Activated CD8-positive, alpha-beta T cell treated with anti-CD3 and anti-CD28 coated beads, Interleukin-2, amount 10 ng/mL, durations not matched to agents 7 days and 5 days (primary cell): ENCODE data around the gene SLAMF6. TPM values are rescaled to one million over a fixed set of nuclear protein-coding genes. Genes with fewer than 3 reads are reported as not detected.

Experiments
- ATAC-seq: fragments of 150-1000 bp; cut with Tn5 transposase; one replicate; pipeline ENCODE4 v1.10.0; 2021; ENCODE audit warnings: moderate library complexity
- CTCF ChIA-PET: fragments of 350-600 bp; sonication (Branson Sonifier 250); formaldehyde crosslinking; loops from one replicate; lab custom pipeline; 2021; ENCODE audit warnings: antibody characterized with exemption; lab: Charles Lee
- POLR2A ChIA-PET: fragments of 350-600 bp; sonication (Branson Sonifier 250); formaldehyde crosslinking; loops from one replicate; lab custom pipeline; 2021; ENCODE audit warnings: antibody characterized with exemption; lab: Charles Lee
- DNase-seq: peaks from one replicate; pipeline ENCODE4 v3.0.0-alpha.2; 2020
- H3K27ac Mint-ChIP-seq: one replicate; pipeline ENCODE4 v1.8.0; 2021; ENCODE audit warnings: mild to moderate bottlenecking, mixed read lengths
- H3K27me3 Mint-ChIP-seq: one replicate; pipeline ENCODE4 v1.8.0; 2021; ENCODE audit warnings: low read depth, mixed read lengths
- H3K36me3 Mint-ChIP-seq: one replicate; pipeline ENCODE4 v1.8.0; 2021; ENCODE audit warnings: low read depth, mixed read lengths
- H3K4me1 Mint-ChIP-seq: one replicate; pipeline ENCODE4 v1.8.0; 2021; ENCODE audit warnings: low read depth, mixed read lengths
- H3K4me3 Mint-ChIP-seq: one replicate; pipeline ENCODE4 v1.8.0; 2021; ENCODE audit warnings: mild to moderate bottlenecking, mixed read lengths
- H3K9me3 Mint-ChIP-seq: one replicate; pipeline ENCODE4 v1.8.0; 2022; ENCODE audit warnings: mixed read lengths; ENCODE audit not compliant: insufficient read depth
- total RNA-seq, 2 experiments: library from RNA; stranded (reverse); gene quantifications; one replicate each; pipeline ENCODE4 v1.2.3, GENCODE V29; 2021

Gene SLAMF6
- total RNA-seq, 2 experiments from 2014 or later = 23.9 to 24.7 TPM

GRCh38 chr1:160451119-160451858, 71.8 kb downstream of the SLAMF6 start:
- peak; percentile 35 for ATAC-seq
- no peak for DNase-seq
- H3K27ac Mint-ChIP-seq = peak overlapping the region; percentile 60
- POLR2A ChIA-PET = no interaction called here
- H3K27me3 Mint-ChIP-seq = no peaks in the 10 kb centered on the region
- H3K36me3 Mint-ChIP-seq = peaks cover 2% of the 10 kb centered on the region
- peaks cover 51% of the 10 kb centered on the region for H3K4me1 Mint-ChIP-seq
- CTCF ChIA-PET = interaction anchor here (0.7 to 2.6 kb wide), 16 partner anchors 9 to 221 kb away, joined by 3 to 14 read pairs (median 4); no protein-coding TSS in a partner anchor
- no peak overlapping the region for H3K4me3 Mint-ChIP-seq
- no peaks in the 10 kb centered on the region for H3K9me3 Mint-ChIP-seq

DNA sequence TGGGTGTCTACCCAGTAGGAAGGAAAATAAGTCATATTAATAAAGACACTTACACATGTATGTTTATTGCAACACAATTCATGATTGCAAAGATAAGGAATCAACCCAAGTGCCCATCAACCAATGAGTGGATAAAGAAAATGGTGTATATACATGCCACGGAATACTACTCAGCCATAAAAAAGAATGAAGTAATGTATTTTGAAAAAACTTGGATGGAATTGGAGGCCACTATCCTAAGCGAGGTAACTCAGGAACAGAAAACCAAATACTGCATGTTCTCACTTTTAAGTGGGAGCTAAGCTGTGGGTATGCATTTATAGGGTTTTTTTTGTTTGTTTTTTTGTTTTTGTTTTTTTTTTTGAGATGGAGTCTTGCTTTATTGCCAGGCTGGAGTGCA, 73.6 kb downstream of the SLAMF6 start:
- DNase-seq = no peak
- Mint-ChIP-seq H3K9me3 (no peaks in the 10 kb centered on the region), H3K4me1 (peaks cover 38% of the 10 kb centered on the region), H3K27me3 (no peaks in the 10 kb centered on the region), H3K36me3 (peaks cover 2% of the 10 kb centered on the region), H3K4me3 (no peak overlapping the region), H3K27ac (no peak overlapping the region)
- ChIA-PET CTCF (interaction anchor here (1.0 to 2.6 kb wide), 2 partner anchors 20 to 66 kb away, joined by 3 to 14 read pairs; no protein-coding TSS in a partner anchor), POLR2A (no interaction called here)
- ATAC-seq = no peak

DNA sequence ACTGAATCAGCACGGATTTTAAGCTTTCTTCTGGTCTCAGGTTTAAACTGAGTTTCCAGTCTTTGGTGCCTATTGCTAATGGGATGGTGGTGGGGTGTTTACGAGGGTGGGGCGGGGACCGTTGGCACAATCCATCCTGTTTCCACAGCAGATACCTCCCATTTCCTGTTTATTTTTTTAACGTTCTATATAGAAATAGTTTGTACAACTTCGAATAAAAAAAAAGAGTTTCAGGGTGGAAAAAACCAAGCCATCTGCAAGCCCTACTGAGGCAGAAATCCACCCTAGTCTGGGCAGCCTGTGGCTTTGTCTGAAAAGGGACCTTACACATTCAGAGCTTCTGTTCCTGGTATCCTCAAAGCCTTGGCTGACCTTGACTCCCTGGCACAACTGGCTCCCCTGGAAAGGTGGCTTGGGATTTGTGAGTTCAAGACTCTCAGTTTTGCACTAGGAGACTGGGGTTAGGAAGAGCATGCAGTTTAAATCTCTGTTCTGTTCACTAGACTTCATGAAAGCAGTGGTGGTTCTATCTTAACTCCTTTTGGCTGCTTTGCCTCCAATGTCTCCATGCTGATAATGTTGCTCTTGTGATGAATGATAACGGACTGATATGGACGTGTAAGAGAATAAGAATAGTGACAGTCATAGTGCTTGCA, 76.0 kb downstream of the SLAMF6 start:
- H3K36me3 Mint-ChIP-seq = peaks cover 2% of the 10 kb centered on the region
- peaks cover 42% of the 10 kb centered on the region for H3K4me1 Mint-ChIP-seq
- ATAC-seq (peak; percentile 28), DNase-seq (peak; percentile 24)
- ChIA-PET CTCF (interaction anchor here (1.5 to 2.1 kb wide), 3 partner anchors 9 to 45 kb away, joined by 3 to 6 read pairs (median 5); no protein-coding TSS in a partner anchor), POLR2A (no interaction called here)
- peak overlapping the region; percentile 37 for H3K27ac Mint-ChIP-seq
- no peaks in the 10 kb centered on the region for H3K27me3 Mint-ChIP-seq
- no peaks in the 10 kb centered on the region for H3K9me3 Mint-ChIP-seq
- no peak overlapping the region for H3K4me3 Mint-ChIP-seq

GRCh38 chr1:160439718-160440117, 83.3 kb downstream of the SLAMF6 start:
- Mint-ChIP-seq H3K4me3 (no peak overlapping the region), H3K27ac (no peak overlapping the region), H3K4me1 (peaks cover 43% of the 10 kb centered on the region), H3K27me3 (no peaks in the 10 kb centered on the region), H3K36me3 (no peaks in the 10 kb centered on the region), H3K9me3 (no peaks in the 10 kb centered on the region)
- ATAC-seq (no peak), DNase-seq (no peak)
- ChIA-PET CTCF (interaction anchor here (1.2 to 1.5 kb wide), 2 partner anchors 12 to 104 kb away, joined by 3 to 4 read pairs; no protein-coding TSS in a partner anchor), POLR2A (no interaction called here)

- H3K4me3 Mint-ChIP-seq = peak overlapping the region; percentile 78
- ChIA-PET CTCF (interaction anchor here (1.2 to 1.5 kb wide), 2 partner anchors 13 to 105 kb away, joined by 3 to 4 read pairs; no protein-coding TSS in a partner anchor), POLR2A (no interaction called here)
- peaks cover 3% of the 10 kb centered on the region for H3K36me3 Mint-ChIP-seq
- DNase-seq = no peak
- ATAC-seq = no peak
- H3K4me1 Mint-ChIP-seq = peaks cover 40% of the 10 kb centered on the region
- H3K27ac Mint-ChIP-seq = peak overlapping the region; percentile 96
- no peaks in the 10 kb centered on the region for H3K27me3 Mint-ChIP-seq
- no peaks in the 10 kb centered on the region for H3K9me3 Mint-ChIP-seq
Measured at GRCh38 chr1:160438935-160439334, 84.1 kb downstream of the SLAMF6 start.

GRCh38 chr1:160438317-160438918, 84.6 kb downstream of the SLAMF6 start:
- Mint-ChIP-seq H3K4me3 (peak overlapping the region; percentile 78), H3K4me1 (peaks cover 37% of the 10 kb centered on the region), H3K9me3 (peaks cover 3% of the 10 kb centered on the region), H3K27me3 (no peaks in the 10 kb centered on the region), H3K36me3 (peaks cover 5% of the 10 kb centered on the region), H3K27ac (peak overlapping the region; percentile 96)
- ATAC-seq (peak; percentile 23), DNase-seq (no peak)
- POLR2A ChIA-PET = interaction anchor here (0.9 kb wide), 1 partner anchor 21 kb away, joined by 3 read pairs; no protein-coding TSS in a partner anchor
- CTCF ChIA-PET = interaction anchor here (1.6 kb wide), 1 partner anchor 9 kb away, joined by 5 read pairs; no protein-coding TSS in a partner anchor

DNA sequence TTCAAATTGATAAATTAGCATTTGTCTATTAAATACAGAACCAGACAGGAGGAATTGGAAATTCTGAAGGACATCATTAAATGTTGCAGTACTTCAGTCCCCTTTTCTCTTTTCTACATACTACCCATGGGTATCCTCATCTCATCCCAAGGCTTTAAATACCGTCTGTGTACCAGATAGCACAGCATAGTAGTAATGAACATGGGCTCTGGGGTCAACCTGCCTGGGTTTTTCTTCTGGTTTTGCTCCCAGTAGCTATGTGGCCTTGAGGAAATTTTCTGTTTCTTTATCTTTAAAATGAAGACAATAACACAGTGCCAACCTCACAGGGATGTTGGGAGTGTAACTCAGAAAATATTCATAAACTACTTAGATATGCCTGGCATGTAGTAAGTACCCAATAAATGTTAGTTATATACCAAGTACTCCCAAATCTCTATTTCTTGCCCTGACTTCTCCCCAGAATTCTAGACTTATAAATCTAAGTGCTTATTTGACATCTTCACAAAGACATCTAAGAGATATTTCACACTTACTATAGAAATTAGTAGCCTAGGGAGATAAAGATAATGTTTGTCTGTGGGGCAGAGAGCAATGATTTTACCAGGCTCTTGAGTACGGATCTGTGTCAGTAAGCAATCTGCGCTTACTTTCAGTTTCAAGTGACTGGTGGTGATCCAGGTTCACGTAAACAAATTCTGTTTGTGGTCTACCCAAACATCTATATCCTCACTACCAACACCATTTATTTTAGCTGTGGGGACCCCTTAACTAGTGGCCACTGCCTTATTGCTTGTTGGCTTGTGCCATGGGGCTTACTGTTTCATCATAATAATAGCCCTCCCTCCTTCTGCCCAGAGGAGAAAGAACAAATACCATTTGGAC, 85.4 kb downstream of the SLAMF6 start:
- Mint-ChIP-seq H3K27ac (peak overlapping the region; percentile 96), H3K27me3 (no peaks in the 10 kb centered on the region), H3K4me3 (peak overlapping the region; percentile 78), H3K36me3 (peaks cover 5% of the 10 kb centered on the region), H3K4me1 (peaks cover 38% of the 10 kb centered on the region), H3K9me3 (peaks cover 8% of the 10 kb centered on the region)
- peak; percentile 93 for ATAC-seq
- POLR2A ChIA-PET = interaction anchor here (0.9 kb wide), 1 partner anchor 22 kb away, joined by 3 read pairs; no protein-coding TSS in a partner anchor
- peak; percentile 57 for DNase-seq
- CTCF ChIA-PET = interaction anchor here (1.6 kb wide), 1 partner anchor 8 kb away, joined by 5 read pairs; no protein-coding TSS in a partner anchor

GRCh38 chr1:160436966-160437365, 86.1 kb downstream of the SLAMF6 start:
- ATAC-seq (no peak), DNase-seq (no peak)
- Mint-ChIP-seq H3K27me3 (no peaks in the 10 kb centered on the region), H3K27ac (peak overlapping the region; percentile 96), H3K9me3 (peaks cover 8% of the 10 kb centered on the region), H3K4me3 (no peak overlapping the region), H3K36me3 (peaks cover 5% of the 10 kb centered on the region), H3K4me1 (peaks cover 43% of the 10 kb centered on the region)
- POLR2A ChIA-PET = no interaction called here
- CTCF ChIA-PET = interaction anchor here (0.9 to 1.6 kb wide), 3 partner anchors 7 to 104 kb away, joined by 4 to 5 read pairs (median 4); no protein-coding TSS in a partner anchor

Other genes with a start within 250 kb of the SLAMF6 start
- gene PEX19, start 238.1 kb downstream of the SLAMF6 start, total RNA-seq = 10 to 100 TPM; 42.3 to 42.7 TPM
- 100 to 1,000 TPM; 121 to 128 TPM for gene COPA, start 180.0 kb downstream of the SLAMF6 start, total RNA-seq
- gene NCSTN, start 179.9 kb downstream of the SLAMF6 start, total RNA-seq = 10 to 100 TPM; 52.7 to 59.7 TPM
- gene NHLH1, start 156.2 kb downstream of the SLAMF6 start, total RNA-seq = under 1 TPM; 0.24 to 0.47 TPM
- not detected for gene VANGL2, start 122.7 kb downstream of the SLAMF6 start, total RNA-seq
- gene CD84, start 56.2 kb upstream of the SLAMF6 start, total RNA-seq = 10 to 100 TPM; 14.0 to 15.4 TPM
- 10 to 100 TPM; 48.5 to 50.1 TPM for gene SLAMF1, start 123.8 kb upstream of the SLAMF6 start, total RNA-seq
- gene CD48, start 188.6 kb upstream of the SLAMF6 start, total RNA-seq = 100 to 1,000 TPM; 325 to 327 TPM
- 100 to 1,000 TPM in 1 of 2 experiments, 10 to 100 TPM in 1; 88.5 to 102 TPM for gene SLAMF7, start 216.0 kb upstream of the SLAMF6 start, total RNA-seq